Activated CD8-positive, alpha-beta T cell treated with anti-CD3 and anti-CD28 coated beads, Interleukin-2, amount 10 ng/mL, durations not matched to agents 7 days and 5 days (primary cell): Measurements from ENCODE around the gene BCAS2. TPM values are rescaled to one million over a fixed set of nuclear protein-coding genes. Genes with fewer than 3 reads are reported as not detected.

Experiments
- ATAC-seq: fragments of 150-1000 bp; cut with Tn5 transposase; one replicate; pipeline ENCODE4 v1.10.0; 2021; ENCODE audit warnings: moderate library complexity
- CTCF ChIA-PET: fragments of 350-600 bp; sonication (Branson Sonifier 250); formaldehyde crosslinking; loops from one replicate; lab custom pipeline; 2021; ENCODE audit warnings: antibody characterized with exemption; lab: Charles Lee
- POLR2A ChIA-PET: fragments of 350-600 bp; sonication (Branson Sonifier 250); formaldehyde crosslinking; loops from one replicate; lab custom pipeline; 2021; ENCODE audit warnings: antibody characterized with exemption; lab: Charles Lee
- DNase-seq: peaks from one replicate; pipeline ENCODE4 v3.0.0-alpha.2; 2020
- H3K27ac Mint-ChIP-seq: one replicate; pipeline ENCODE4 v1.8.0; 2021; ENCODE audit warnings: mild to moderate bottlenecking, mixed read lengths
- H3K27me3 Mint-ChIP-seq: one replicate; pipeline ENCODE4 v1.8.0; 2021; ENCODE audit warnings: low read depth, mixed read lengths
- H3K36me3 Mint-ChIP-seq: one replicate; pipeline ENCODE4 v1.8.0; 2021; ENCODE audit warnings: low read depth, mixed read lengths
- H3K4me1 Mint-ChIP-seq: one replicate; pipeline ENCODE4 v1.8.0; 2021; ENCODE audit warnings: low read depth, mixed read lengths
- H3K4me3 Mint-ChIP-seq: one replicate; pipeline ENCODE4 v1.8.0; 2021; ENCODE audit warnings: mild to moderate bottlenecking, mixed read lengths
- H3K9me3 Mint-ChIP-seq: one replicate; pipeline ENCODE4 v1.8.0; 2022; ENCODE audit warnings: mixed read lengths; ENCODE audit not compliant: insufficient read depth
- total RNA-seq, 2 experiments: library from RNA; stranded (reverse); gene quantifications; one replicate each; pipeline ENCODE4 v1.2.3, GENCODE V29; 2021

The BCAS2 gene
- total RNA-seq, 2 experiments from 2014 or later = 43.4 to 47.5 TPM

DNA sequence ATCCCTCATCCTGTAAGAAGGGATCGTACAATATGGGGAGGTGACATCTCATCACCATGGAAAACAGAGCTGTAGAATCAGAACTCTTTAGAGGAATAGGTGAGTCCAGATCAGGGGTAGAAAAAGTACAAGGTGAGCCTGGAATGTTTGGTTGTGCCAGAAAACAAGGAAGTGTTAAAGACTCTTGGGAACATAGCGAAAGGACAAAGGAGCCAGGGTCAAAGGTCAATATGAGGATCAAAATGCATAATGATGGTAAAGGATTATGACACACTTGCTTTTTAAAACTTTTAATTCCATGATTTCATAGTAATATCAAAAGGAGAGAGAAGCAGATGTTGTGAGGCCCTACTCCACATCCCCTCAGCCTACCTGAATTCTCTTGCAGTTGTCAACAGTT lies 51.2 kb downstream of the BCAS2 start:
- peaks cover 2% of the 10 kb centered on the region for H3K4me1 Mint-ChIP-seq
- no peaks in the 10 kb centered on the region for H3K9me3 Mint-ChIP-seq
- DNase-seq (no peak), ATAC-seq (no peak)
- no peaks in the 10 kb centered on the region for H3K27me3 Mint-ChIP-seq
- H3K27ac Mint-ChIP-seq = no peak overlapping the region
- H3K36me3 Mint-ChIP-seq = no peaks in the 10 kb centered on the region
- no peak overlapping the region for H3K4me3 Mint-ChIP-seq
- ChIA-PET CTCF (no interaction called here), POLR2A (no interaction called here)

DNA sequence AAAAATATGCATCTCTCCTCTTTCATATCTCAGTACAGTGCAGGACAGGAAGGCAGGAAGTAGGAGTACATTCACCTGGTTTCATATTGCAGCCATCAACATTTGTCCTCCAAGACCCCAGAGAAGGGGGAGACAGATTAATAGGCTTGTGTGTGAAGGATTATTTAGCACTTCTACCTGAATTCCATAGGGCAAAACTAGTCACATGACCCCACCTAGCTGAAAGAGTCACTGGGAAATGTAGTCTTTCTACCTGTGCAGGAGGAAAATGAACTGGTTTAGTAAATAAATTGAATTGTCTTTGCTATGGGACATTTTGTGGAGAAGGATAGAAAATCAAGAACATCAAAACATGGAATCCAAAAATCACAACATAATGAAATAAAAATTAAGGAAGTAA lies 56.5 kb downstream of the BCAS2 start:
- peaks cover 12% of the 10 kb centered on the region for H3K27me3 Mint-ChIP-seq
- DNase-seq (no peak), ATAC-seq (no peak)
- H3K4me3 Mint-ChIP-seq = no peak overlapping the region
- no peaks in the 10 kb centered on the region for H3K36me3 Mint-ChIP-seq
- ChIA-PET POLR2A (no interaction called here), CTCF (interaction anchor here (0.9 to 1.1 kb wide), 3 partner anchors 13 to 62 kb away, joined by 3 to 4 read pairs (median 3); partner anchors contain the start of gene TRIM33)
- peaks cover 3% of the 10 kb centered on the region for H3K4me1 Mint-ChIP-seq
- H3K9me3 Mint-ChIP-seq = no peaks in the 10 kb centered on the region
- H3K27ac Mint-ChIP-seq = no peak overlapping the region

DNA sequence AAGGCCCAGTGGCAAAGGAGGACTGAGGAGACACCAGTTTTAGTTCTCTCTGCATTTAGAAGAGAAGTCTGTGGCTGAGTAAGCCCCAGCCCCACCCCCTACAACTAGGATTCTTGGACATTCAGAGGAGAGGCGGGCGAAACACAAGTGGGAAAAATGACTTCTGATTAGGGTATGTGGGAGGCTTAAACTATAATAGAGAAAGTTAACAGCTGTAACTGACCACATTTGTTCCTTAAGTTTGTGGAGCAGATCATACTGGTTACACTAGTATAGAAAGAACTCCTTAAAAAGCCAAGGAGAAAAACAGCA lies 59.2 kb downstream of the BCAS2 start:
- CTCF ChIA-PET = no interaction called here

DNA sequence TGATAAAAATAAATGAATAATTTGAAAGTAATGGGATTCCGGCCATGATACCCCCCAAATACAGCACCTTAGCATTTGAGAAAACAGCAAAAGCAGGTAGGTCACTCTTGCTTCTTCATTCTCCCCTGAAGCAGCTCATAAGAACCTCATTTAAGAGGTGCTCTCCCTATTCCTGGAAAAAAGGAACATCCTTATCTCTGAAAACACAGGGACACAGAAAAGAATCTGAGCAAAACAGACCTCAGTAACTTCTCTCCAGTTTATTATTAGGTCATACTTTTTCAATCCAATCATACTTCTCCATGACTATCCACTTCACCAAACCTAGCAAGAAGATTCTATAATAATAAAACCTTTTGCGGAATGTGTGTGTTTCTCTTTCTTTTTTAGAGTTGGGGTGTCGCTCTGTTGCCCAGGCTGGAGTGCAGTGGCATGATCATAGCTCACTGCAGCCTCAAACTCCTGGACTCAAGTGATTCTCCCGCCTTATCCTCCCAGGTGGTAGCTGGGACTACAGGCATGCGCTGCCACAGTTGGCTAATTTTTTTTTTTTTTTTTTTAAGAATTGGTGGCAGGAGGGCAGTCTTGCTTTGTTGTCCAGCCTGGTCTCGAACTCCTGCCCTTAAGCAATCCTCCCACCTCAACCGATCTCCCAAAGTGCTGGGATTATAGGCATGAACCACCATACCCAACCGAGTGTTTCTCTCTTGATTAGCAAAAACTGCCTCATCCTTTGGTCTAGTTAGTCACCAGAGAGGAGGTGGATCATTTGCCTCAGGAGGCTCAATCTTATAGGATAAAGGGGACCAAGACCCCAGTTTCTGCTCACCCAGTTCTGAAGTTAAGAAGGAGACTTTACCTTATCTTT lies 59.8 kb downstream of the BCAS2 start:
- no peak overlapping the region for H3K4me3 Mint-ChIP-seq
- DNase-seq = no peak
- no peaks in the 10 kb centered on the region for H3K9me3 Mint-ChIP-seq
- H3K36me3 Mint-ChIP-seq = no peaks in the 10 kb centered on the region
- ATAC-seq = no peak
- peaks cover 3% of the 10 kb centered on the region for H3K4me1 Mint-ChIP-seq
- CTCF ChIA-PET = no interaction called here
- POLR2A ChIA-PET = interaction anchor here (0.7 kb wide), 1 partner anchor 10 kb away, joined by 5 read pairs; the partner anchor contains the start of gene TRIM33
- H3K27me3 Mint-ChIP-seq = peaks cover 20% of the 10 kb centered on the region
- no peak overlapping the region for H3K27ac Mint-ChIP-seq

More for the DNA sequence above, 59.2 kb downstream of the BCAS2 start:
- DNase-seq (no peak), ATAC-seq (no peak)
- H3K36me3 Mint-ChIP-seq = no peaks in the 10 kb centered on the region
- POLR2A ChIA-PET = no interaction called here
- H3K27me3 Mint-ChIP-seq = peaks cover 20% of the 10 kb centered on the region
- peaks cover 3% of the 10 kb centered on the region for H3K4me1 Mint-ChIP-seq
- no peak overlapping the region for H3K4me3 Mint-ChIP-seq
- no peaks in the 10 kb centered on the region for H3K9me3 Mint-ChIP-seq
- no peak overlapping the region for H3K27ac Mint-ChIP-seq

Other genes starting within 250 kb of the BCAS2 start
- gene TRIM33, start 70.4 kb downstream of the BCAS2 start, total RNA-seq = 10 to 100 TPM; 39.5 to 43.4 TPM
- gene DENND2C, start 88.4 kb upstream of the BCAS2 start, total RNA-seq = under 1 TPM; 0.34 to 0.40 TPM
- not detected for gene AMPD1, start 113.9 kb upstream of the BCAS2 start, total RNA-seq
- gene NRAS, start 135.2 kb upstream of the BCAS2 start, total RNA-seq = 10 to 100 TPM; 50.3 to 51.7 TPM
- 100 to 1,000 TPM; 359 to 362 TPM for gene CSDE1, start 176.4 kb upstream of the BCAS2 start, total RNA-seq
- 10 to 100 TPM; 66.5 to 68.8 TPM for gene SIKE1, start 199.1 kb upstream of the BCAS2 start, total RNA-seq